HEK293 (cell line): ENCODE results near the gene UXS1.

Experiments
- CTCF ChIA-PET: fragments of 350-600 bp; formaldehyde crosslinking; extraction: SDS; loops from one replicate; lab custom pipeline; 2021; ENCODE audit warnings: antibody characterized with exemption; lab: Yijun Ruan, JAX
- POLR2A ChIA-PET: fragments of 300-600 bp; formaldehyde crosslinking; extraction: SDS; loops from one replicate; lab custom pipeline; 2020; ENCODE audit warnings: antibody characterized with exemption, inconsistent platforms; lab: Yijun Ruan, JAX
- H3K27ac ChIP-seq: fragments of 200-500 bp; sonication (Bioruptor generic); 2 replicates; pipeline ENCODE4 v1.5.1; 2014; ENCODE audit warnings: low read depth, low read length, control low read depth, inconsistent platforms; ENCODE audit errors: extremely low read depth
- H3K36me3 ChIP-seq, 2 experiments: fragments of 200-500 bp in 1 of 2; sonication (Bioruptor generic) in 1 of 2; 1 replicate in 1 of 2; 2 replicates in 1 of 2; pipeline ENCODE4 v1.5.1; 2014 to 2017; ENCODE audit warnings: inconsistent platforms in 2 of 2, low read length in 2 of 2; ENCODE audit not compliant: control insufficient read depth in 2 of 2, insufficient read depth in 1 of 2
- H3K4me1 ChIP-seq: fragments of 200-500 bp; sonication (Bioruptor generic); 2 replicates; pipeline ENCODE4 v1.5.1; 2014; ENCODE audit warnings: mild to moderate bottlenecking, low read length, inconsistent platforms; ENCODE audit not compliant: control insufficient read depth, insufficient read depth
- H3K4me3 ChIP-seq: 2 replicates; pipeline ENCODE4 v1.5.1; 2011; ENCODE audit warnings: low read depth, mild to moderate bottlenecking, control low read depth, low read length, moderate library complexity
- H3K9me3 ChIP-seq: fragments of 200-500 bp; sonication (Bioruptor generic); 2 replicates; pipeline ENCODE4 v1.5.1; 2014; ENCODE audit warnings: low read depth, low read length, inconsistent platforms; ENCODE audit not compliant: control insufficient read depth, insufficient read depth
- FEZF1 ChIP-seq: fragments of 450-650 bp; formaldehyde crosslinking; IDR thresholded peaks from 2 replicates; pipeline ENCODE4 v1.5.1; 2016; ENCODE audit warnings: missing biosample characterization, missing genetic modification characterization
- HOXD13 ChIP-seq: sonication (generic); formaldehyde crosslinking; IDR thresholded peaks from 2 replicates; pipeline ENCODE4 v1.8.0; 2022; ENCODE audit warnings: missing genetic modification reagents, borderline replicate concordance
- MYNN ChIP-seq: fragments of 450-650 bp; formaldehyde crosslinking; IDR thresholded peaks from 2 replicates; pipeline ENCODE4 v1.5.1; 2016; ENCODE audit warnings: missing biosample characterization, missing genetic modification characterization, borderline replicate concordance
- MZF1 ChIP-seq: fragments of 450-650 bp; formaldehyde crosslinking; IDR thresholded peaks from 2 replicates; pipeline ENCODE4 v1.5.1; 2017; ENCODE audit warnings: missing biosample characterization, missing genetic modification characterization, borderline replicate concordance
- OSR2 ChIP-seq: fragments of 450-650 bp; formaldehyde crosslinking; IDR thresholded peaks from 2 replicates; pipeline ENCODE4 v1.5.1; 2016; ENCODE audit warnings: missing biosample characterization, missing genetic modification characterization
- PRDM6 ChIP-seq: fragments of 450-650 bp; formaldehyde crosslinking; IDR thresholded peaks from 2 replicates; pipeline ENCODE4 v1.5.1; 2017; ENCODE audit warnings: missing biosample characterization, missing genetic modification characterization
- SCRT2 ChIP-seq: fragments of 450-650 bp; formaldehyde crosslinking; IDR thresholded peaks from 2 replicates; pipeline ENCODE4 v1.5.1; 2016; ENCODE audit warnings: missing biosample characterization, missing genetic modification characterization
- ZBTB49 ChIP-seq: fragments of 450-650 bp; formaldehyde crosslinking; IDR thresholded peaks from 2 replicates; pipeline ENCODE4 v1.5.1; 2016; ENCODE audit warnings: missing biosample characterization, missing genetic modification characterization, low read depth
- ZNF10 ChIP-seq: fragments of 450-650 bp; formaldehyde crosslinking; IDR thresholded peaks from 2 replicates; pipeline ENCODE4 v1.5.1; 2017; ENCODE audit warnings: missing biosample characterization, missing genetic modification characterization
- ZNF214 ChIP-seq: fragments of 450-650 bp; formaldehyde crosslinking; IDR thresholded peaks from 2 replicates; pipeline ENCODE4 v1.5.1; 2017; ENCODE audit warnings: missing biosample characterization, mild to moderate bottlenecking, missing genetic modification characterization, borderline replicate concordance
- ZNF239 ChIP-seq: fragments of 450-650 bp; formaldehyde crosslinking; IDR thresholded peaks from 2 replicates; pipeline ENCODE4 v1.5.1; 2016; ENCODE audit warnings: missing biosample characterization, missing genetic modification characterization
- ZNF292 ChIP-seq: fragments of 450-650 bp; formaldehyde crosslinking; IDR thresholded peaks from 2 replicates; pipeline ENCODE4 v1.5.1; 2016; ENCODE audit warnings: low read depth, missing biosample characterization, missing genetic modification characterization, borderline replicate concordance
- ZNF366 ChIP-seq: fragments of 450-650 bp; formaldehyde crosslinking; conservative IDR thresholded peaks from 2 replicates; pipeline ENCODE4 v1.5.1; 2016; ENCODE audit warnings: missing biosample characterization, missing genetic modification characterization
- ZNF501 ChIP-seq: fragments of 450-650 bp; formaldehyde crosslinking; IDR thresholded peaks from 2 replicates; pipeline ENCODE4 v1.5.1; 2016; ENCODE audit warnings: missing biosample characterization, missing genetic modification characterization
- ZNF548 ChIP-seq: fragments of 450-650 bp; formaldehyde crosslinking; IDR thresholded peaks from 2 replicates; pipeline ENCODE4 v1.5.1; 2016; ENCODE audit warnings: missing biosample characterization, missing genetic modification characterization
- ZNF555 ChIP-seq: fragments of 450-650 bp; formaldehyde crosslinking; conservative IDR thresholded peaks from 2 replicates; pipeline ENCODE4 v1.5.1; 2017; ENCODE audit warnings: missing biosample characterization, mild to moderate bottlenecking, missing genetic modification characterization, inconsistent platforms
- ZNF561 ChIP-seq: fragments of 450-650 bp; IDR thresholded peaks from 2 replicates; pipeline ENCODE4 v1.5.1; 2018; ENCODE audit warnings: missing biosample characterization, missing genetic modification characterization, borderline replicate concordance
- ZNF571 ChIP-seq: fragments of 450-650 bp; formaldehyde crosslinking; IDR thresholded peaks from 2 replicates; pipeline ENCODE4 v1.5.0; 2017; ENCODE audit warnings: missing biosample characterization, missing genetic modification characterization
- ZNF596 ChIP-seq: fragments of 450-650 bp; IDR thresholded peaks from 2 replicates; pipeline ENCODE4 v1.5.0; 2018; ENCODE audit warnings: missing biosample characterization, mild to moderate bottlenecking, missing genetic modification characterization, moderate library complexity
- ZNF623 ChIP-seq: fragments of 450-650 bp; formaldehyde crosslinking; IDR thresholded peaks from 2 replicates; pipeline ENCODE4 v1.5.1; 2016; ENCODE audit warnings: missing biosample characterization, missing genetic modification characterization
- ZNF645 ChIP-seq: fragments of 450-650 bp; formaldehyde crosslinking; IDR thresholded peaks from 2 replicates; pipeline ENCODE4; 2016; ENCODE audit warnings: missing biosample characterization, missing genetic modification characterization
- ZNF658 ChIP-seq: fragments of 450-650 bp; formaldehyde crosslinking; IDR thresholded peaks from 2 replicates; pipeline ENCODE4; 2016; ENCODE audit warnings: missing biosample characterization, missing genetic modification characterization
- ZNF701 ChIP-seq: fragments of 450-650 bp; formaldehyde crosslinking; IDR thresholded peaks from 2 replicates; pipeline ENCODE4 v1.5.1; 2016; ENCODE audit warnings: missing biosample characterization, missing genetic modification characterization
- ZSCAN4 ChIP-seq: fragments of 450-650 bp; formaldehyde crosslinking; IDR thresholded peaks from 2 replicates; pipeline ENCODE4 v1.5.1; 2017; ENCODE audit warnings: missing biosample characterization, missing genetic modification characterization

The UXS1 gene

GRCh38 chr2:106197878-106198277 is 3.8 kb upstream of the UXS1 start:
- H3K4me1 ChIP-seq, result 0 out of 2 replicates have a peak, but pooled peaks cover 2% of the 10 kb centered on the region
- no peak overlapping the region for H3K27ac ChIP-seq
- H3K36me3 ChIP-seq, result no peaks in the 10 kb centered on the region
- ChIA-PET POLR2A (no interaction called here), CTCF (interaction anchor here (0.6 to 0.8 kb wide), 3 partner anchors 11 to 806 kb away, joined by 3 to 4 read pairs (median 4); no protein-coding TSS in a partner anchor)
- no peaks in the 10 kb centered on the region for H3K9me3 ChIP-seq
- TF ChIP-seq ZSCAN4 (no peak), OSR2 (tag by site-specific recombination) (no peak), ZNF501 (tag by site-specific recombination) (no peak), ZNF214 (no peak)
- H3K4me3 ChIP-seq, result no peak overlapping the region

- no peak overlapping the region for H3K27ac ChIP-seq
- H3K36me3 ChIP-seq, result no peaks in the 10 kb centered on the region
- 0 out of 2 replicates have a peak, but pooled peaks cover 5% of the 10 kb centered on the region for H3K4me1 ChIP-seq
- ChIA-PET CTCF (no interaction called here), POLR2A (no interaction called here)
- no peak for TF ChIP-seq ZNF555
- no peak for TF ChIP-seq ZNF366 (tag by site-specific recombination)
- no peak for TF ChIP-seq ZNF596 (tag by site-specific recombination)
- TF ChIP-seq ZNF623 (tag by site-specific recombination), result no peak
- TF ChIP-seq ZNF561 (tag by site-specific recombination), result no peak
- TF ChIP-seq ZNF571, result no peak
- no peak for TF ChIP-seq ZNF701 (tag by site-specific recombination)
- no peak for TF ChIP-seq MYNN (tag by site-specific recombination)
- TF ChIP-seq ZNF658 (tag by site-specific recombination), result no peak
- TF ChIP-seq ZNF548 (tag by site-specific recombination), result no peak
- no peak for TF ChIP-seq HOXD13 (CRISPR knock-in tag)
- TF ChIP-seq ZNF239 (tag by site-specific recombination), result no peak
- TF ChIP-seq ZNF645 (tag by site-specific recombination), result no peak
- TF ChIP-seq ZNF292 (tag by site-specific recombination), result no peak
- TF ChIP-seq ZBTB49 (tag by site-specific recombination), result no peak
- TF ChIP-seq PRDM6, result no peak
- TF ChIP-seq MZF1, result no peak
- TF ChIP-seq SCRT2 (tag by site-specific recombination), result no peak
- TF ChIP-seq ZNF10 (tag by site-specific recombination), result no peak
- no peak for TF ChIP-seq FEZF1 (tag by site-specific recombination)
- no peak overlapping the region for H3K4me3 ChIP-seq
- no peaks in the 10 kb centered on the region for H3K9me3 ChIP-seq
These were observed 1.9 kb upstream of the UXS1 start for GRCh38 chr2:106195981-106196380.
